Measurements from ENCODE around the gene GNB1L. TPM values are rescaled to one million over a fixed set of nuclear protein-coding genes. Genes with fewer than 3 reads are reported as not detected.

The GNB1L gene
- total and polyA plus RNA-seq, 2 of the 13 experiments (the other 11 are each of a cell fraction or from before 2014, with no cell fraction given) = 2.5 to 7.4 TPM

GRCh38 chr22:19898831-19899567 is 44.3 kb upstream of the GNB1L start (continued):
- no peak for TF ChIP-seq HMGXB3 (CRISPR knock-in tag; IDR thresholded peaks at IDR 0.05; ENCODE audit: borderline replicate concordance)
- TF ChIP-seq CCAR2 (optimal IDR thresholded peaks at IDR 0.05; ENCODE audit: low read depth, low read length) = no peak
- peak in 1 of 2 experiments; percentile 40; a peak in 1 of 4 replicates for TF ChIP-seq NR2F1 (CRISPR knock-in tag; IDR thresholded peaks at IDR 0.05)
- TF ChIP-seq ZNF790 (CRISPR knock-in tag; IDR thresholded peaks at IDR 0.05; ENCODE audit: borderline replicate concordance) = 0 out of 2 replicates have a peak, but pooled peaks have one; percentile 56
- peak; percentile 88; the same call in 1 of the 3 replicates for TF ChIP-seq MXI1 (IDR thresholded peaks at IDR 0.05; ENCODE audit: borderline replicate concordance, low read depth, low read length)
- no peak for TF ChIP-seq ZBTB37 (CRISPR knock-in tag; IDR thresholded peaks at IDR 0.05)
- TF ChIP-seq ZNF225 (CRISPR knock-in tag; IDR thresholded peaks at IDR 0.05) = 0 out of 2 replicates have a peak, but pooled peaks have one; percentile 8
- 0 out of 2 replicates have a peak, but pooled peaks have one; percentile 9 for TF ChIP-seq THAP9 (CRISPR knock-in tag; IDR thresholded peaks at IDR 0.05; ENCODE audit: borderline replicate concordance)
- TF ChIP-seq PATZ1 (CRISPR knock-in tag; IDR thresholded peaks at IDR 0.05) = peak; percentile 54; the same call in 1 of the 2 replicates
- TF ChIP-seq ZNF280D (CRISPR knock-in tag; IDR thresholded peaks at IDR 0.05) = peak; percentile 83; the same call in 1 of the 2 replicates
- TF ChIP-seq SRF (IDR thresholded peaks at IDR 0.05; ENCODE audit: low read depth, low read length) = no peak
- peak; percentile 72; the same call in 1 of the 2 replicates for TF ChIP-seq HOXA3 (CRISPR knock-in tag; IDR thresholded peaks at IDR 0.05)

All from HepG2 (cell line).